Measurements from ENCODE around the gene MYMK. TPM values are rescaled to one million over a fixed set of nuclear protein-coding genes. Genes with fewer than 3 reads are reported as not detected.

MYMK gene
- total RNA-seq, 1 donor from 2014 or later = not detected

- Mint-ChIP-seq H3K36me3 (ENCODE audit: insufficient read depth) (no peaks in the 10 kb centered on the region), H3K27me3 (peaks cover 20% of the 10 kb centered on the region), H3K4me3 (ENCODE audit: low read depth) (no peak overlapping the region), H3K4me1 (ENCODE audit: low read depth) (no peaks in the 10 kb centered on the region), H3K27ac (no peak overlapping the region), H3K9me3 (ENCODE audit: low read depth) (no peaks in the 10 kb centered on the region)
- DNase-seq (ENCODE audit: low spot score, unreplicated experiment) = no peak
- TF ChIP-seq CTCF (IDR thresholded peaks at IDR 0.05; ENCODE audit: unreplicated experiment) = no peak
Observed at GRCh38 chr9:133519693-133520092, 5.1 kb downstream of the MYMK start.

GRCh38 chr9:133518706-133519449 is 5.9 kb downstream of the MYMK start:
- no peaks in the 10 kb centered on the region for H3K9me3 Mint-ChIP-seq (ENCODE audit: low read depth)
- TF ChIP-seq CTCF (IDR thresholded peaks at IDR 0.05; ENCODE audit: unreplicated experiment) = no peak
- no peaks in the 10 kb centered on the region for H3K4me1 Mint-ChIP-seq (ENCODE audit: low read depth)
- DNase-seq (ENCODE audit: low spot score, unreplicated experiment) = no peak
- H3K4me3 Mint-ChIP-seq (ENCODE audit: low read depth) = no peak overlapping the region
- peaks cover 19% of the 10 kb centered on the region for H3K27me3 Mint-ChIP-seq
- no peaks in the 10 kb centered on the region for H3K36me3 Mint-ChIP-seq (ENCODE audit: insufficient read depth)
- H3K27ac Mint-ChIP-seq = no peak overlapping the region

DNA sequence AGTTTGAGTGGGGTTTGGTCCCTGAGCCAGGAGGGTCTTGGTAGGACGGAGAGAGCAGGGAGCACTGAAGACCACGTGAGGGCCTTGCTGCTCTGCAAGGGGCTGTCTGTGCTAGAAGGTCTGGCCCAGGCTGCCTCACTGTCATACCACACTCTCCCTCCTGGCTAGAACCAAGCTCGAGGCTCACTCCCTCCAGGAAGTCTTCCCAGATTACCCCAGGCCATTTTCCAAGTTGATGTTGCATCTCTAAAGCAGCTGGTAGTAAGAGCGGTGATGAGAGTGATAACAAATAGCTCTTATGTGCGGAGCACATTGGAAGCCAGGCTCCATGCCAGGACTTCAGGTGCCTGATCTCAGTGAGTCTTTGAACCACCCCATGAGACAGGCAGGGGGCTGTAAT is 6.6 kb downstream of the MYMK start:
- DNase-seq (ENCODE audit: low spot score, unreplicated experiment) = no peak
- Mint-ChIP-seq H3K27ac (no peak overlapping the region), H3K9me3 (ENCODE audit: low read depth) (no peaks in the 10 kb centered on the region), H3K36me3 (ENCODE audit: insufficient read depth) (no peaks in the 10 kb centered on the region), H3K4me3 (ENCODE audit: low read depth) (no peak overlapping the region), H3K4me1 (ENCODE audit: low read depth) (no peaks in the 10 kb centered on the region), H3K27me3 (peaks cover 13% of the 10 kb centered on the region)
- TF ChIP-seq CTCF (IDR thresholded peaks at IDR 0.05; ENCODE audit: unreplicated experiment) = no peak

GRCh38 chr9:133517711-133518110 is 7.0 kb downstream of the MYMK start:
- DNase-seq (ENCODE audit: low spot score, unreplicated experiment) = no peak
- H3K27me3 Mint-ChIP-seq = peaks cover 8% of the 10 kb centered on the region
- no peak overlapping the region for H3K4me3 Mint-ChIP-seq (ENCODE audit: low read depth)
- no peaks in the 10 kb centered on the region for H3K4me1 Mint-ChIP-seq (ENCODE audit: low read depth)
- TF ChIP-seq CTCF (IDR thresholded peaks at IDR 0.05; ENCODE audit: unreplicated experiment) = no peak
- H3K36me3 Mint-ChIP-seq (ENCODE audit: insufficient read depth) = no peaks in the 10 kb centered on the region
- H3K9me3 Mint-ChIP-seq (ENCODE audit: low read depth) = no peaks in the 10 kb centered on the region
- H3K27ac Mint-ChIP-seq = no peak overlapping the region

DNA sequence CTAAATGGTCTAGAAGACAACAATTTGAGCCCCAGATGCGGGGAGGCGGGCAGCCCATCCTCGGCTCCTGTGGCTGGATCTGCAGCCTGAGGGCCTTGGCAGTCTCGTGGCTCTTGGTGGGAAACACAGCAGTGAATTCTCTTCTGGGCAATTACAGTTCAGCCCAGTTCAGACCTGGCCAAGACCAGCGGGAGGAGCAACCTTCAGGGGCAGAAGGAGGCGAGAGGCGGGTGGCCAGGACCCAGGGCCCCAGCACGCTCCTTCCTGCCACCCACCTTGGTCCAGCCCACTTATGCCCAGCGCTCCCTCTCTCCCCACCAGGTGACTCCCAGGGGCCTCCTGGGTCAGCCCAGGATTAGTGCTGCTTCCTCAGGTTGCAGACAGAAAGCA is 7.8 kb downstream of the MYMK start:
- H3K36me3 Mint-ChIP-seq (ENCODE audit: insufficient read depth) = no peaks in the 10 kb centered on the region
- peaks cover 8% of the 10 kb centered on the region for H3K27me3 Mint-ChIP-seq
- TF ChIP-seq CTCF (IDR thresholded peaks at IDR 0.05; ENCODE audit: unreplicated experiment) = no peak
- no peaks in the 10 kb centered on the region for H3K9me3 Mint-ChIP-seq (ENCODE audit: low read depth)
- no peaks in the 10 kb centered on the region for H3K4me1 Mint-ChIP-seq (ENCODE audit: low read depth)
- no peak overlapping the region for H3K27ac Mint-ChIP-seq
- H3K4me3 Mint-ChIP-seq (ENCODE audit: low read depth) = no peak overlapping the region
- no peak for DNase-seq (ENCODE audit: low spot score, unreplicated experiment)
